ENCODE data around the gene ASPA.
"Not testable (repeated sequence)": the region's sequence is repeated elsewhere in the genome, so short reads cannot be mapped to it uniquely, and the experiment has no call there.

The ASPA gene

DNA sequence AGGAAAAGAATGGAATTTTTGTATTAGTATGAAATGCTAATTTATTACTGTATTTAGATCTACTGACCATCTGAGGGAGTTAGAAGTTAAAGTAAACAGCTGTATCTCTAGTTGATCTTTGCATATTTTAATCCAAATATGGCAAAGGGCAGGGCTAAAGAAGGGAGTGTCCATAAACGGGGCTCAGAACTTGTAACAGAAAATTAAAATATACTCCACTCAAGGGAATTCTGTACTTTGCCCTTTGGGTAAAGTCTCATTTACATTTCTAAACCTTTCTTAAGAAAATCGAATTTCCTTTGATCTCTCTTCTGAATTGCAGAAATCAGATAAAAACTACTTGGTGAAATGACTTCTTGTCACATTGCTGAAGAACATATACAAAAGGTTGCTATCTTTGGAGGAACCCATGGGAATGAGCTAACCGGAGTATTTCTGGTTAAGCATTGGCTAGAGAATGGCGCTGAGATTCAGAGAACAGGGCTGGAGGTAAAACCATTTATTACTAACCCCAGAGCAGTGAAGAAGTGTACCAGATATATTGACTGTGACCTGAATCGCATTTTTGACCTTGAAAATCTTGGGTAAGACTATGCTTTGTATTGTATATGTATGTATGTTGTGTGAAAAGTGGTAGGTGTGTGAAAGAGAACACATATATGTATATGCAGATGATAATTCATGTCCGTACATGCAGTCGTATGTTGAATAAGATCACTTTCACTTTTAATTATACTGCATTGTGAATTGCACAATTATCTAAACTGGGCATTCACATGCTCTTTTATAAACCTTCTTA lies at the start of gene ASPA:
TSS of gene ASPA (plus strand) at position 186 of the 799 bp plus-strand sequence. CDS start at position 349, 163 bp downstream.
- DNase-seq = no peak

DNA sequence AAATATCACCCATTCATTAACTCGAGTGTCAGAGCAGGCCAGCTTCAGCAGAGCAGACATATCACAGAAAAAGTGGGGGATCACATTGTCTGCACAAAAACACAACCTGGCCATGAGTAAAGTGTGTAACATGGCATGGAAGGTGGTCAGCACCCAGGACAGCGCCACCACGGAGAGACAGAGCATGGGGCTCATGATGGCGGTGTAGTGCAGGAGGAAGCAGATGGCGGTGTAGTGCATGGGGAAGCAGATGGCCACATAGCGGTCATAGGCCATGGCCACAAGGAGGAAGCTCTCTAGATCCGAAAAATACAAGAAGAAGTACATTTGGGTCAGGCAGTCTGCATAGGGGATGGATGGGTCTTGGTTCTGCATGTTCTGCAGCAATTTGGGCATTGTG lies 42.6 kb upstream of the ASPA start:
- DNase-seq = peak; percentile 4

- no peak for DNase-seq
Measured at GRCh38 chr17:3433741-3434140, 42.1 kb upstream of the ASPA start, which contains the start of gene OR1E2. Gene OR1E2 (minus strand): TSS chr17:3433841. CDS start chr17:3433841, 0 bp downstream.

DNA sequence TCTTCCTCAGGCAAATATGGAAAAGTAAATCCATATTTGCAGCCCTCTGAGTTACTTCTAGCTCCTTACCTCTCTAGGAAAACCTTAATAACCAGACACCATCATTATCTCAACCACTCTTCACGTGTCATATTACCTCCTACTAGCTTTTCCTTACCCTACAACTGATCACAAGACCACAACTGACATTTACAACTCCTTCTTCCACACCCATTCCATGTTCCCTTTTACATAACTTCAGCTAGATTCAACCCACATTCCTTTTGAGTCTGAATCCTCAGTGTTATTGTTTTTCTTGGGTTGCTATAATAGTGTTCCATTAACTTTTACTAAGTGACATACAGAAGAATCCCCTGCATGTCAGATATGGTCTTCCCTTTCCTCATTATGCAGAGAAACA lies 37.4 kb upstream of the ASPA start:
- no peak for DNase-seq

- DNase-seq = no peak
Measured at GRCh38 chr17:3440451-3440850, 35.3 kb upstream of the ASPA start.

DNA sequence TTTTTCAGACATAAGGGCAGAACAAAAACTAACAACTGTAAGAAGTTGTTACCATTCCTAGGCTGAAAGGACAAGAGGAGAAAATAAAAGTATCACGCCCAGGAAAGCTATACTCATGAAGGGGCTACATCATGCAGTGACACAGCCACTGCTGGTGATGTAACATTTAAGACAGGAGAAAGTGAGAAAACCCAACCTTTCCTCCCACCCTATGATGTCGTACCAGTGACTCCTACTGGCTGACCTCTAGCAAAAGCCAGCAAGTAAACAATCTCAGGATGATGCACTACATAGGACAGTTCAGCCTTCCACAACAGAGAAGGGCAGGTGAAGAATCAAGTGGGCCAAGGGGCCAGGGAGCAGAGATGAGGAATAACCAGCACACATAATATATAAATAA lies 28.2 kb upstream of the ASPA start:
- DNase-seq = no peak

DNA sequence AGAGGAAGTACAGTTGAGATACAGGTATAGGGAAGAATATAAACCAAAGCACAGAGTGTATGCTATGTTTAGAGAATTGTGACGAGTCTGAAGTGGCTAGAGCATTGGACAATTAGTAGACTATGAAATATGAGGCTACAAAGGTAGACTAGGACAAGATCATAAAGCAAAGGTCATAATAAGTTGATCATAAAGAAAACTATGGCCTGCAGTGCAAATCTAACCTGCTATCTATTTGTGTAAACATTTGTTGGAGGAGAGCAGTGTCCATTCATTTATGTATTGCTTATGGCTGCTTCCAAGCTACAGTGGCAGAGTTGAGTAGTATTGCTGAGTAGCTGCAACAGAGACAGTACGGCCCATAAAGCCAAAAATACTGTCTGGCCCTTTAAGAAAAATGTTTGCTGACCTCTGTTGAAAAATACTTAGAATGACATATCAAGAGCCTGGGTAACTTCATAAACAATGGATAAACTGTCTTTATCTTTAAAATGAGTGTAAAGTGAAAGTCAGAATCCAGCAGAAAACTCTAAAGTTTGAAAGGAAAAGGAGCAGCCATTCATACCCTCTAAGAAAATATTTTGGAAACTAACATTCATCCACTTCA lies 27.6 kb upstream of the ASPA start:
- DNase-seq = no peak

- not testable (repeated sequence) for DNase-seq
Measured at GRCh38 chr17:3466355-3466754, 9.4 kb upstream of the ASPA start.

DNA sequence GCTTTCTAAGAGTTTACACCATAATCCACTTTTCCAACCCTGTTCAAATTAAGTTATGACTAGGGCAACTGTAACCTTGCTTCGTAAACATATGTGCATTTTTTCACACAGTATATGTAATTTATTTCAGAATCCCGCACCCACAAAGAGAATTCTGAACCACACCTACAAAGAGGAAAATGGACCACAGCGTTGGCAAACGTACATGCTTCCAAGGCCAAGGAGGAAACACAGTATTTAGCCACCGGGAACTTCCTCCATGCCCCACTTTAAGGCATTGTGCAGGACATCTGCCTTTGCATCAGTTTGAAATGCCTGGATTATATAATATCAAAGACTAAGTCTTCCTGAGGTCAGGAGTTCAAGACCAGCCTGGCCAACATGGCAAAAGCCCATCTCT lies 6.3 kb upstream of the ASPA start:
- no peak for DNase-seq

GRCh38 chr17:3471599-3471998 lies 4.2 kb upstream of the ASPA start, which contains the start of gene SPATA22:
Gene SPATA22 (minus strand): TSS chr17:3471819. CDS start chr17:3469325, 2,494 bp downstream.
- DNase-seq = no peak

GRCh38 chr17:3472137-3472536 lies 3.7 kb upstream of the ASPA start:
- DNase-seq = no peak

- DNase-seq = peak; percentile 20
Measured at GRCh38 chr17:3474212-3474611, 1.6 kb upstream of the ASPA start.

DNA sequence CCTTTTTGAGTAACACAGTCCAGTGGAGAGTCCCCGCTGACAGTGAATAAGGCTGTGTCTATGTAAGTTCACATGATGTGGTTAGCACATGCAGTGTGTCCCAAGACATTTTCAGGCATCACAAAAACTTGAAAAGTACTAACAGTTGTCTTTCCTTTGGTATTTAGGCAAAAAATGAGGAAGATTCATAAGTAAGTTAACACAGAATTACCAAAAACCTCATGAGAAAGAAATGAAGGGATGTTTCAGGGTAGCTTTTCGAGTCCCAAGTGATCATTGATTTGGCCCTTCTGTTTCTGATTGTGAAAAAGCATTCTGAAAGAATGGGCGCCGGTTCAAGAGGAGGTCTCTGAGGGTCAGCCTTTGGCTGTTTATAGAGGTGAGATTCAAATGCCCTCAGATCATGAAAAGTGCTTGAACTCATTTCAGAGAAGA lies 529 bp upstream of the ASPA start:
- no peak for DNase-seq

- DNase-seq = no peak
Measured at GRCh38 chr17:3479988-3480387, 4.2 kb downstream of the ASPA start.

- peak; percentile 30 for DNase-seq
Measured at GRCh38 chr17:3482852-3483251, 7.1 kb downstream of the ASPA start.

DNA sequence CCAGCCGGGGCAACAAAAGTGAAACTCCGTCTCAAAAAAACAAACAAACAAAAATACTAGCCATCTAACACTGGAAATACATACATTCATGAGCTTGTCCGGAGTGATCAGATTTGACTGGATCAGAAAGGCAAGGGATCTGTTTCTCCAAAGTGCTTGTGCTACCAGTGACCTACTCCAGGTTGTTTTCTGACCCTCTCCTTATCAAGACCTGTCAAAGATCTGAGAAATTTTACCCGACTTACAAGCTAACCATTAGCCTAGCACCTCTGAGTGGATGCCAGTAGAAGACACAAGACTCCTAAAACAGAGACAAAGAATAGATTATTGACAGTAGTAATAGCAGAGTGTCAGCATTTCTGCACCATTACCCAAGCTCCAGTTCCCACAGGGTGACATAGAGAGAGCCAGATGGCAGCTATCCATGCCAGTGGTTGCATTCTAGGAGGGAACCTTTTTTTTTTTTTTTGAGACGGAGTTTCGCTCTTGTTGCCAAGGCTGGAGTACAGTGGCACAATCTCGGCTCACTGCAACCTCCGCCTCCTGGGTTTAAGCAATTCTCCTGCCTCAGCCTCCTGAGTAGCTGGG lies 9.8 kb downstream of the ASPA start:
- DNase-seq = no peak

DNA sequence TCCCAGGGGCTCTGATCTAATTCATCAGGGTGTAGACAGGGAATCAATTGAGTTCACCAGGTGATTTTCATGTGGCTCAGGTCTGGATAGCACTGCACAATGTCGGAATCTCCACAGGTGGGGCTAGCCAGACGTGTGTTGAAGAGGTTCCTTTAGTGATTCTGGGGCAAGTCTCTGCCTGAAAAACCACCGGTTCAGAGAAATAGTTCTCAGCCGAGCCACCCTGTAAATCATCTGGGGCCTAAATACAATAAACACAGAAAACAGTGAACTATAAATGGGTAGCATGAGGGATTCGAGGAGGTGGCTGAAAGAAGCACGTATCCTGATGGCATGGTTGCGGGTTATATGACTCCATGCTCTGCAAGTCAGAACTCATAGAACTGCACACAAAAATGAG lies 21.3 kb downstream of the ASPA start:
- no peak for DNase-seq

DNA sequence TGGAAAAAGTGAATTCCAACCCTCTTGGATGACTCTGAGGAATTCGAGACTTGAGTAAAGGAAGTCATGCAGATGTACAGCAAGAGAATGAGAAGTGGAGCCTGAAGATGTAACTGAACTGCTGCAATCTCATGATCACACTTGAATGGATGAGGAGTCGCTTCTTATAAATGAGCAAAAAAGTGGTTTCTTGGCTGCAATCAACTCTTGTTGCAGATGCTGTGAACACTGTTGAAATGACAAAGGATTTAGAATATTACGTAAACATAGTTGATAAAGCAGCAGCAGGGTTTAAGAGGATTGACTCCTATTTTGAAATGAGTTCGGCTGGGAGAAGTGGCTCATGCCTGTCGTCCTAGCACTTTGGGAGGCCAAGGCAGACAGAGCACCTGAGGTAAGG lies 25.5 kb downstream of the ASPA start:
- no peak for DNase-seq

GRCh38 chr17:3502466-3502865 lies 26.7 kb downstream of the ASPA start:
- DNase-seq = no peak

DNA sequence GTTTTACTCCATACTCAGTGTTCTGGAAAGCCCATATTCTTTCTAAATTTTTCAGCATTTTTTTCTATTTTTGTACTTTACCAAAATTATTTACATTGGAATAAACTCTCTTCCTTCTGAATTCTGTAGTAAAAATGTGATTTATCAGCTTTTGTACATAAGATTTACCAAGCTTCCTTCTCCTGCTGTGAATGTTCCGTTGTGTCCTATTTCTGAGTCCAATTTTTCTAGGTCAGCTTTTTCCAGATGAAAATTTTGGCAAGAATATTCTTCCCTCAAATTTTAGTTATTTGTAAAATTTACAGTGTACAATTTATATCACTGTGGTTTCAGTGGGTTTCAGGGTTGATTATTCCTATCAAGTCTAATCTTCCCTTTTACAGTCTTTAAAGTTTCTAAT lies 27.5 kb downstream of the ASPA start:
- no peak for DNase-seq

- no peak for DNase-seq
Measured at GRCh38 chr17:3505008-3505407, 29.2 kb downstream of the ASPA start.

- DNase-seq = no peak
Measured at GRCh38 chr17:3506054-3506453, 30.3 kb downstream of the ASPA start.

GRCh38 chr17:3507071-3507470 lies 31.3 kb downstream of the ASPA start:
- DNase-seq = no peak

DNA sequence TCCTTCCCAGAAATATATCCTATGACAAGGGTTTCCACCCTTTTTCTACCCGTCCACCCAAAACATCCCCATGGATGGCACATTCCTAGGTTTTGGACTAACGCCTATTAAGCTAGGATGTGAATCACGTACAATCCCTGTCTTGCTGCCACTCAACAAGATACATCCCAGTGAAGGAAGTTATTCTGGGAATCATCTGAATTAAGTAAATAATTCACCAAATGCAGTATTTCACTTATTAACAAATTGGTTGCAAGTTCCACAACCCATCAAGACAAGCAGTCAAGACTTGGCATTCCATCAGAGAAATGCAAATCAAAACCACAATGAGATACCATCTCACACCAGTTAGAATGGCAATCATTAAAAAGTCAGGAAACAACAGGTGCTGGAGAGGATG lies 32.1 kb downstream of the ASPA start:
- no peak for DNase-seq

Measured in eye (tissue), 1 donor.